Measurements from ENCODE around the gene SEMG2. TPM values are rescaled to one million over a fixed set of nuclear protein-coding genes. Genes with fewer than 3 reads are reported as not detected.

The SEMG2 gene
- total and polyA plus RNA-seq, 12 donors, result not detected

GRCh38 chr20:45246109-45246508 is 24.9 kb downstream of the SEMG2 start:
- 45 to 48% methylated on average over 6 of the region's 6 CpGs for WGBS, 2 donors

GRCh38 chr20:45247865-45248264 is 26.7 kb downstream of the SEMG2 start:
- H3K27ac ChIP-seq, result no peak overlapping the region
- H3K36me3 ChIP-seq, result no peaks in the 10 kb centered on the region
- H3K27me3 ChIP-seq, result peaks cover 0 to 69% (median 60%) of the 10 kb centered on the region in 7 donors
- DNase-seq (no peak), ATAC-seq (no peak)
- intact Hi-C loops (cut with DNase I), result no loop called here
- H3K4me3 ChIP-seq, result no peak overlapping the region
- H3K4me1 ChIP-seq, result no peaks in the 10 kb centered on the region
- WGBS, 2 donors, result 43 to 78% methylated on average over 1 of the region's 1 CpG
- H3K9me3 ChIP-seq, result no peaks in the 10 kb centered on the region
- TF ChIP-seq CTCF (IDR thresholded peaks at IDR 0.05), result no peak

More at GRCh38 chr20:45246109-45246508, 24.9 kb downstream of the SEMG2 start:
- Histone ChIP-seq H3K4me1 (no peaks in the 10 kb centered on the region), H3K27ac (no peak overlapping the region), H3K36me3 (no peaks in the 10 kb centered on the region), H3K9me3 (no peaks in the 10 kb centered on the region), H3K27me3 (peaks cover 0 to 75% (median 53%) of the 10 kb centered on the region in 7 donors), H3K4me3 (no peak overlapping the region)
- ATAC-seq (no peak), DNase-seq (no peak)
- intact Hi-C loops (cut with DNase I), result no loop called here
- TF ChIP-seq CTCF (IDR thresholded peaks at IDR 0.05), result no peak

- Histone ChIP-seq H3K4me3 (no peak overlapping the region), H3K36me3 (no peaks in the 10 kb centered on the region), H3K4me1 (no peaks in the 10 kb centered on the region), H3K27me3 (peaks cover 0 to 71% (median 56%) of the 10 kb centered on the region in 7 donors), H3K27ac (no peak overlapping the region), H3K9me3 (no peaks in the 10 kb centered on the region)
- DNase-seq (no peak), ATAC-seq (no peak)
- no peak for TF ChIP-seq CTCF (IDR thresholded peaks at IDR 0.05)
- intact Hi-C loops (cut with DNase I), result no loop called here
Observed at GRCh38 chr20:45248609-45249008, 27.4 kb downstream of the SEMG2 start.

- H3K36me3 ChIP-seq, result no peaks in the 10 kb centered on the region
- peaks cover 0 to 49% (median 31%) of the 10 kb centered on the region in 7 donors for H3K27me3 ChIP-seq
- no peak for ATAC-seq
- no peak for TF ChIP-seq CTCF (IDR thresholded peaks at IDR 0.05)
- no peaks in the 10 kb centered on the region for H3K9me3 ChIP-seq
- DNase-seq, result no peak
- WGBS, 2 donors, result 31 to 45% methylated on average over 5 of the region's 5 CpGs
- no peak overlapping the region for H3K4me3 ChIP-seq
- intact Hi-C loops (cut with DNase I), result no loop called here
- H3K27ac ChIP-seq, result no peak overlapping the region
- H3K4me1 ChIP-seq, result peaks cover 0 to 19% (median 0%) of the 10 kb centered on the region in 9 donors
Observed at GRCh38 chr20:45251884-45252560, 30.8 kb downstream of the SEMG2 start.

All from heart right ventricle (tissue), 16 donors.